HepG2 (cell line): ENCODE results near the gene SEPHS2. TPM values are rescaled to one million over a fixed set of nuclear protein-coding genes. Genes with fewer than 3 reads are reported as not detected.

ENCODE experiments used
- CEBPB ChIP-seq: IDR thresholded peaks from 2 replicates; pipeline ENCODE4 v1.6.1; 2011; ENCODE audit warnings: low read depth, low read length, improper control_type of control experiment, borderline replicate concordance
- GPBP1L1 ChIP-seq: sonication (generic); formaldehyde crosslinking; IDR thresholded peaks from 2 replicates; pipeline ENCODE4 v1.5.0; 2020; ENCODE audit warnings: mild to moderate bottlenecking, missing genetic modification reagents
- GTF3A ChIP-seq: sonication (generic); formaldehyde crosslinking; conservative IDR thresholded peaks from 2 replicates; pipeline ENCODE4 v1.4.0; 2020; ENCODE audit warnings: mild to moderate bottlenecking, missing genetic modification reagents
- HMGXB4 ChIP-seq, 2 experiments: sonication (generic) in 1 of 2; formaldehyde crosslinking in 1 of 2; IDR thresholded peaks; 2 replicates each; pipeline versions ENCODE4 v1.4.0 to v1.6.1; 2018 to 2020; ENCODE audit warnings: missing genetic modification reagents in 2 of 2, borderline replicate concordance in 1 of 2, low read depth in 1 of 2, mild to moderate bottlenecking in 1 of 2, missing biosample characterization in 1 of 2
- JARID2 ChIP-seq: sonication (generic); formaldehyde crosslinking; IDR thresholded peaks from 2 replicates; pipeline ENCODE4 v1.8.1; 2023; ENCODE audit warnings: missing genetic modification reagents, inconsistent platforms; ENCODE audit not compliant: insufficient replicate concordance
- PAXIP1 ChIP-seq: sonication (generic); formaldehyde crosslinking; conservative IDR thresholded peaks from 2 replicates; pipeline ENCODE4 v1.4.0; 2020; ENCODE audit warnings: mild to moderate bottlenecking, missing genetic modification reagents, moderate library complexity
- SKI ChIP-seq: fragments of 450-650 bp; IDR thresholded peaks from one replicate; pipeline ENCODE4 v1.6.1; 2018; ENCODE audit warnings: mild to moderate bottlenecking; ENCODE audit not compliant: partially characterized antibody
- SMARCE1 ChIP-seq: fragments of 450-650 bp; IDR thresholded peaks from 2 replicates; pipeline ENCODE4 v1.6.1; 2017; ENCODE audit warnings: borderline replicate concordance
- SRSF9 ChIP-seq: fragments of 200-400 bp; formaldehyde crosslinking; IDR thresholded peaks from 2 replicates; pipeline ENCODE4 v1.6.1; 2018; ENCODE audit warnings: borderline replicate concordance, mild to moderate bottlenecking, low read depth, low read length; ENCODE audit not compliant: insufficient read depth, poor library complexity, severe bottlenecking
- WIZ ChIP-seq: sonication (generic); formaldehyde crosslinking; IDR thresholded peaks from 2 replicates; pipeline ENCODE4 v1.5.1; 2020; ENCODE audit warnings: mild to moderate bottlenecking, missing genetic modification reagents
- ZBTB3 ChIP-seq: sonication (generic); formaldehyde crosslinking; IDR thresholded peaks from 2 replicates; pipeline ENCODE4 v1.4.0; 2020; ENCODE audit warnings: low read depth, mild to moderate bottlenecking, moderate library complexity, missing genetic modification reagents, borderline replicate concordance
- ZBTB38 ChIP-seq: sonication (generic); formaldehyde crosslinking; IDR thresholded peaks from 2 replicates; pipeline ENCODE4 v1.5.1; 2020; ENCODE audit warnings: mild to moderate bottlenecking, missing genetic modification reagents
- ZNF207 ChIP-seq: fragments of 450-650 bp; IDR thresholded peaks from 2 replicates; pipeline ENCODE4 v1.6.1; 2016; ENCODE audit warnings: antibody characterized with exemption, borderline replicate concordance
- ZNF264 ChIP-seq: sonication (generic); formaldehyde crosslinking; IDR thresholded peaks from 2 replicates; pipeline ENCODE4 v1.4.0; 2020; ENCODE audit warnings: missing genetic modification reagents
- ZNF383 ChIP-seq: sonication (generic); formaldehyde crosslinking; IDR thresholded peaks from 2 replicates; pipeline ENCODE4 v1.4.0; 2020; ENCODE audit warnings: missing genetic modification reagents, mild to moderate bottlenecking, borderline replicate concordance
- ZNF570 ChIP-seq: sonication (generic); formaldehyde crosslinking; IDR thresholded peaks from 2 replicates; pipeline ENCODE4 v1.4.0; 2020; ENCODE audit warnings: mild to moderate bottlenecking, missing genetic modification reagents, borderline replicate concordance
- ZNF724P ChIP-seq: sonication (generic); formaldehyde crosslinking; IDR thresholded peaks from 2 replicates; pipeline ENCODE4 v1.8.0; 2022; ENCODE audit warnings: missing genetic modification reagents, borderline replicate concordance
- ZNF770 ChIP-seq: sonication (generic); formaldehyde crosslinking; IDR thresholded peaks from 2 replicates; pipeline ENCODE4 v1.5.0; 2020; ENCODE audit warnings: mild to moderate bottlenecking, missing genetic modification reagents
- ZSCAN21 ChIP-seq: sonication (generic); formaldehyde crosslinking; IDR thresholded peaks from 2 replicates; pipeline ENCODE4 v1.8.0; 2022; ENCODE audit warnings: mild to moderate bottlenecking, missing genetic modification reagents, moderate library complexity, borderline replicate concordance
- polyA plus RNA-seq, 8 experiments: library from polyadenylated mRNA; depleted of rRNA in 3 of 8; stranded (reverse) in 7 of 8; unstranded in 1 of 8; fragments of >200 nt; fragmentation: Illumina TruSeq in 4 of 8; extraction: Trizol in 4 of 8; gene quantifications; 2 replicates each; pipeline versions ENCODE4 v1.2.1 to v1.2.3, GENCODE V29; 2011 to 2016; ENCODE audit warnings: low read depth in 4 of 8, missing spikeins in 1 of 8, mixed read lengths in 1 of 8; ENCODE audit not compliant: insufficient read depth in 1 of 8
- total RNA-seq, 5 experiments: library from RNA; depleted of rRNA; stranded (reverse); fragments of >200 nt; fragmentation: Illumina TruSeq; extraction: Trizol; gene quantifications; 2 replicates each; pipeline ENCODE4 v1.2.3, GENCODE V29; 2016; ENCODE audit warnings: low read depth in 1 of 5

SEPHS2 gene
- total and polyA plus RNA-seq, 2 of the 13 experiments (the other 11 are each of a cell fraction or from before 2014, with no cell fraction given): 20.7 to 127 TPM

GRCh38 chr16:30458561-30459394, 13.1 kb upstream of the SEPHS2 start (continued):
- TF ChIP-seq SRSF9 (no peak), ZNF383 (CRISPR knock-in tag) (no peak), SKI (no peak), ZBTB3 (CRISPR knock-in tag) (peak; percentile 96), JARID2 (CRISPR knock-in tag) (no peak), ZNF770 (CRISPR knock-in tag) (peak; percentile 82), ZSCAN21 (CRISPR knock-in tag) (peak; percentile 54; the same call in 1 of the 2 replicates), GPBP1L1 (no peak), ZNF264 (CRISPR knock-in tag) (no peak), SMARCE1 (no peak), ZBTB38 (peak; percentile 97), ZNF207 (no peak), PAXIP1 (CRISPR knock-in tag) (peak; percentile 82), ZNF724P (0 out of 2 replicates have a peak, but pooled peaks have one; percentile 37), HMGXB4 (CRISPR knock-in tag; IDR thresholded peaks at IDR 0.05; ENCODE audit: borderline replicate concordance in 1 of 2, low read depth in 1 of 2) (peak; percentile 46 to 72; a peak in 2 of 4 replicates), CEBPB (no peak), ZNF570 (no peak), GTF3A (CRISPR knock-in tag) (no peak), WIZ (CRISPR knock-in tag) (no peak; the same call in 1 of the 2 replicates)
